OCI-LY1 (cell line): ENCODE measurements around the gene RUNX1.

Experiments
- CTCF ChIP-seq: fragments of 200-600 bp; sonication (generic), shearing (Covaris generic); IDR thresholded peaks from 2 replicates; pipeline ENCODE4 v1.5.1; 2017; ENCODE audit warnings: mild to moderate bottlenecking, antibody characterized with exemption, low read length, moderate library complexity, mixed read lengths
- EZH2 ChIP-seq: fragments of 200-600 bp; sonication (generic), shearing (Covaris generic); IDR thresholded peaks from 2 replicates; pipeline ENCODE4 v1.8.0; 2017; ENCODE audit warnings: borderline replicate concordance, mixed run types, mild to moderate bottlenecking, antibody characterized with exemption, low read length, moderate library complexity, mixed read lengths

DNA sequence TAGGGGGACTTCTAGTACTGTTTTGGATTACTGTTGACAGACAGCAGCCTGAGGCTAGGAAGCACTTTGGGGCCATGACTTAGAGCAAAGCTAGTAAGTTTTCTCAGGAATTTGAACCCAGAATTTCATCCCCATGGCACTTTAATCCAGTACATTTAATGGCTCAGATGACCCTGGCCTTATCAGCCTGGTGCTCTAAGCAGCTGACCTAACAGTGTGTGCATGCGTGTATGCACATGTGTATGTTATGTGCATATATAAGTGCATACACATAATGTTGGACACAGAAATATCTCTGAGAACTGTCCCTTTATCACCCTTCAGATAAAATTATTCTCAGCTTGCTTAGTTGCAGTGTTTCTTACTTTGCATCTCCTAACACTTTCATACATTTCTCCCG, 265.3 kb downstream of the RUNX1 start:
- TF ChIP-seq EZH2: no peak
- no peak for TF ChIP-seq CTCF
